RWPE2 (cell line): ENCODE results near the gene CBR1.

Experiments used
- ATAC-seq: fragments of 200-7000 bp; cut with Tn5 transposase; 3 replicates; pipeline ENCODE4 v1.9.1; 2021; ENCODE audit warnings: low read depth
- DNase-seq: peaks from one replicate; pipeline ENCODE4 v3.0.0-alpha.2; 2020; ENCODE audit warnings: low spot score
- H3K27ac ChIP-seq: fragments of 450-650 bp; 2 replicates; pipeline ENCODE4 v1.5.1; 2017; ENCODE audit warnings: mild to moderate bottlenecking; ENCODE audit not compliant: poor library complexity, severe bottlenecking
- H3K27me3 ChIP-seq: fragments of 250-450 bp; sonication (Bioruptor Pico); 2 replicates; pipeline ENCODE4 v1.5.1; 2021; ENCODE audit warnings: mild to moderate bottlenecking, moderate library complexity; ENCODE audit not compliant: insufficient read depth, poor library complexity, severe bottlenecking
- H3K36me3 ChIP-seq: fragments of 250-450 bp; sonication (Bioruptor Pico); 2 replicates; pipeline ENCODE4 v1.5.1; 2020; ENCODE audit warnings: low read depth, mild to moderate bottlenecking, moderate library complexity
- H3K4me1 ChIP-seq: fragments of 250-450 bp; sonication (Bioruptor Pico); 2 replicates; pipeline ENCODE4 v1.5.1; 2021; ENCODE audit warnings: mild to moderate bottlenecking, moderate library complexity; ENCODE audit not compliant: insufficient read depth, poor library complexity, severe bottlenecking
- H3K4me3 ChIP-seq: fragments of 250-450 bp; sonication (Bioruptor Pico); 2 replicates; pipeline ENCODE4 v1.5.1; 2021; ENCODE audit warnings: mild to moderate bottlenecking, moderate library complexity; ENCODE audit not compliant: severe bottlenecking
- H3K9me3 ChIP-seq: fragments of 250-450 bp; sonication (Bioruptor Pico); 2 replicates; pipeline ENCODE4 v1.5.1; 2021; ENCODE audit warnings: mild to moderate bottlenecking, moderate library complexity; ENCODE audit not compliant: severe bottlenecking
- CTCF ChIP-seq: fragments of 450-650 bp; IDR thresholded peaks from one replicate; pipeline ENCODE4 v1.5.1; 2017; ENCODE audit warnings: mild to moderate bottlenecking, moderate library complexity; ENCODE audit not compliant: poor library complexity, severe bottlenecking

CBR1 gene

GRCh38 chr21:36080386-36080785, 10.6 kb downstream of the CBR1 start:
- no peak for ATAC-seq
- no peak for TF ChIP-seq CTCF

DNA sequence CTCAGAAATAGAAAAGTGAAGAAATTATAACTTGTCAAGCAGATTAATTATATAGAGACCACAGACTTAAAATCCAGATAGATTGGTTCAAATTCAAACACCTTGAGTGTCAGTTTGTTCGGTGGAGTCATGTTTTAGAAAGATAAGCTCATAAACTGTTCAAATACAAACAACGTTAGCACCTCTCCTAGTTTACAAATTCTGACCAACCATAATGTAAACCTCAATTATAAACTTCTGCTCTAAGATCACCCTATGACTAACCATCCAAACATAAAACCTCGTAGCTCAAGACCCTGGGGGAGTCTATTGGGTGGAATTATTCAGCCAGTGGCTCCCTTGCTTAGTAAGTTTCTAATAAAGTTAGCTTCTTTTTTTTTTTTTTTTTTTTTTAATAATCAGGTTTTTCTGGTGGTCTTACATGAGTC, 12.4 kb downstream of the CBR1 start:
- Histone ChIP-seq H3K27ac (no peak overlapping the region), H3K9me3 (no peaks in the 10 kb centered on the region), H3K36me3 (no peaks in the 10 kb centered on the region), H3K27me3 (no peaks in the 10 kb centered on the region), H3K4me3 (no peak overlapping the region), H3K4me1 (peaks cover 4% of the 10 kb centered on the region)
- ATAC-seq: no peak
- no peak for TF ChIP-seq CTCF
- DNase-seq: no peak

More at GRCh38 chr21:36080386-36080785, 10.6 kb downstream of the CBR1 start:
- Histone ChIP-seq H3K4me1 (peaks cover 4% of the 10 kb centered on the region), H3K4me3 (no peak overlapping the region), H3K9me3 (no peaks in the 10 kb centered on the region), H3K27ac (no peak overlapping the region), H3K27me3 (no peaks in the 10 kb centered on the region), H3K36me3 (no peaks in the 10 kb centered on the region)
- no peak for DNase-seq

DNA sequence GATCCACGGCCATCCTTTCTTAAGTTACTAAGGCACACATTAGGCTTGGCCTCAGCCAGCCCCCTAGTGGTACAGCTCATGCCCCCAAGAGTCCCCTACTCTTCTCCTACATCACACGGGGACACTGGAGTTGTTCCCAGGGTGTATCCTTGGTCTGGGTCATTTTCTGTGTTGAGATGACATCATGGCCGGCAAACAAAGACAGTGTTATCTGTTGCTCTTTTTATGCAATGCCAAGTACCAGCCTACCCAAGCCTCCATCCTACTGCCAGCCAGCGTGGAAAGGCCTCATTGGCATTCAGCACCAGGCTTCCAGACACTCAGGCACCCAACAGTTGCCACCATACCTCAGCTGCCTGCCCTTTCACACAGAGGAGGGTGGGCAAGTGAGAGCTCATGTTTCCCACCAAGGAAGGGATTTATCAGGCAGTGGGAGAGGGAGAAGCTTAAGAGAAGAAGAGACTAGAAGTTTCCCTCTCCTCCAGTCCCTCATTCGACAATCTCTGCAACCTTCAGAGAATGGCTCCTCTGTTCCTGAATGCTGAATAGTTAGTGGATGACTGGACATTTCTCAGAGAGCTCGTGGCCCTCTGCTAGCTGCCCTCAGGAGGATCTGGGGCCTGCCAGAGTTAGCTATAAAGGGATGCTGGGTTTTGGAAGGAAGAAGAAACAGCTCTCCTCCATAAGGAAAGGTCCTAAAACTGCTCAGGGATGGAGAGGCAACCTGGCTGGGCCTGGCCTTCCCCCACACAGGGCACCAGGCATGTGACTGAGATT, 17.7 kb downstream of the CBR1 start:
- DNase-seq (no peak), ATAC-seq (no peak)
- Histone ChIP-seq H3K4me1 (peaks cover 6% of the 10 kb centered on the region), H3K27ac (no peak overlapping the region), H3K4me3 (no peak overlapping the region), H3K27me3 (no peaks in the 10 kb centered on the region), H3K9me3 (no peaks in the 10 kb centered on the region), H3K36me3 (no peaks in the 10 kb centered on the region)
- TF ChIP-seq CTCF: no peak

DNA sequence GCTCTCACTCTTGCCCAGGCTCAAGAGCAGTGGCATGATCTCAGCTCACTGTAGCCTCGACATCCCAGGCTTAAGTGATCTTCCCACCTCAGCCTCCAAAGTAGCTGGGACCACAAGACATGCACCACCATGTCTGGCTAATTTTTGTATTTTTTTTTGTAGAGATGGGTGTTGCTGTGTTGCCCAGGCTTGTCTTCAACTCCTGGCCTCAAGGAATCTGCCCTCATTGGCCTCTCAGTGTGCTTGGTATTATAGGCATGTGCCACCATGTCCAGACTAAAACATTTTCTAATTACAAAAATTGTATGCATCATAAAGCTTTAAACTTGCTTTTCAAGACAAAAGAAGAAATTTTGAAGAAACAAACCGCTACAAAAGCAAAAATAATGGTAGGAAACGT, 20.1 kb downstream of the CBR1 start:
- TF ChIP-seq CTCF: no peak
- Histone ChIP-seq H3K27ac (peak overlapping the region; percentile 27), H3K36me3 (no peaks in the 10 kb centered on the region), H3K9me3 (no peaks in the 10 kb centered on the region), H3K4me1 (peaks cover 6% of the 10 kb centered on the region), H3K27me3 (no peaks in the 10 kb centered on the region), H3K4me3 (no peak overlapping the region)
- no peak for DNase-seq
- peak; percentile 44; the same call in 2 of the 3 replicates for ATAC-seq

GRCh38 chr21:36092681-36093080, 22.9 kb downstream of the CBR1 start:
- H3K27ac ChIP-seq: no peak overlapping the region
- DNase-seq (no peak), ATAC-seq (no peak)
- H3K4me3 ChIP-seq: no peak overlapping the region
- peaks cover 6% of the 10 kb centered on the region for H3K4me1 ChIP-seq
- H3K9me3 ChIP-seq: no peaks in the 10 kb centered on the region
- H3K27me3 ChIP-seq: no peaks in the 10 kb centered on the region
- no peaks in the 10 kb centered on the region for H3K36me3 ChIP-seq
- TF ChIP-seq CTCF: no peak
